NCI-H1105 (cell line): ENCODE data around the gene ADAMTS17.

Experiments used
- DNase-seq: peaks from one replicate; lab custom pipeline; 2025; lab: John Stamatoyannopoulos, UW

Gene ADAMTS17

GRCh38 chr15:100278596-100279380, 63.0 kb downstream of the ADAMTS17 start:
- DNase-seq, result no peak

- DNase-seq, result no peak
These were observed 64.5 kb downstream of the ADAMTS17 start for GRCh38 chr15:100277087-100277855.

- no peak for DNase-seq
These were observed 65.3 kb downstream of the ADAMTS17 start for GRCh38 chr15:100276506-100276905.

GRCh38 chr15:100275641-100276040, 66.1 kb downstream of the ADAMTS17 start:
- DNase-seq, result no peak

- DNase-seq, result no peak
These were observed 71.9 kb downstream of the ADAMTS17 start for GRCh38 chr15:100269831-100270230.

GRCh38 chr15:100266166-100266565, 75.6 kb downstream of the ADAMTS17 start:
- no peak for DNase-seq

- no peak for DNase-seq
These were observed 76.1 kb downstream of the ADAMTS17 start for GRCh38 chr15:100265641-100266035.

- no peak for DNase-seq
These were observed 76.7 kb downstream of the ADAMTS17 start for GRCh38 chr15:100264994-100265640.

GRCh38 chr15:100263721-100264455, 77.9 kb downstream of the ADAMTS17 start:
- DNase-seq, result no peak

GRCh38 chr15:100263031-100263430, 78.7 kb downstream of the ADAMTS17 start:
- no peak for DNase-seq

- no peak for DNase-seq
These were observed 80.2 kb downstream of the ADAMTS17 start for GRCh38 chr15:100261302-100262240.

GRCh38 chr15:100259266-100259665, 82.5 kb downstream of the ADAMTS17 start:
- no peak for DNase-seq

GRCh38 chr15:100256970-100257650, 84.7 kb downstream of the ADAMTS17 start:
- no peak for DNase-seq

- no peak for DNase-seq
These were observed 85.4 kb downstream of the ADAMTS17 start for GRCh38 chr15:100256101-100256969.

GRCh38 chr15:100255644-100256043, 86.1 kb downstream of the ADAMTS17 start:
- DNase-seq, result no peak

GRCh38 chr15:100254691-100255090, 87.1 kb downstream of the ADAMTS17 start:
- no peak for DNase-seq

- no peak for DNase-seq
These were observed 87.5 kb downstream of the ADAMTS17 start for GRCh38 chr15:100254285-100254684.

GRCh38 chr15:100253640-100254039, 88.1 kb downstream of the ADAMTS17 start:
- no peak for DNase-seq

GRCh38 chr15:100252779-100253417, 88.9 kb downstream of the ADAMTS17 start:
- DNase-seq, result no peak
